NCI-H187 (cell line): ENCODE results near the gene FBXL2.

Experiments
- DNase-seq, 2 experiments: peaks; one replicate each; lab custom pipeline; 2025; lab: John Stamatoyannopoulos, UW

Gene FBXL2, protein sequence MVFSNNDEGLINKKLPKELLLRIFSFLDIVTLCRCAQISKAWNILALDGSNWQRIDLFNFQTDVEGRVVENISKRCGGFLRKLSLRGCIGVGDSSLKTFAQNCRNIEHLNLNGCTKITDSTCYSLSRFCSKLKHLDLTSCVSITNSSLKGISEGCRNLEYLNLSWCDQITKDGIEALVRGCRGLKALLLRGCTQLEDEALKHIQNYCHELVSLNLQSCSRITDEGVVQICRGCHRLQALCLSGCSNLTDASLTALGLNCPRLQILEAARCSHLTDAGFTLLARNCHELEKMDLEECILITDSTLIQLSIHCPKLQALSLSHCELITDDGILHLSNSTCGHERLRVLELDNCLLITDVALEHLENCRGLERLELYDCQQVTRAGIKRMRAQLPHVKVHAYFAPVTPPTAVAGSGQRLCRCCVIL

DNA sequence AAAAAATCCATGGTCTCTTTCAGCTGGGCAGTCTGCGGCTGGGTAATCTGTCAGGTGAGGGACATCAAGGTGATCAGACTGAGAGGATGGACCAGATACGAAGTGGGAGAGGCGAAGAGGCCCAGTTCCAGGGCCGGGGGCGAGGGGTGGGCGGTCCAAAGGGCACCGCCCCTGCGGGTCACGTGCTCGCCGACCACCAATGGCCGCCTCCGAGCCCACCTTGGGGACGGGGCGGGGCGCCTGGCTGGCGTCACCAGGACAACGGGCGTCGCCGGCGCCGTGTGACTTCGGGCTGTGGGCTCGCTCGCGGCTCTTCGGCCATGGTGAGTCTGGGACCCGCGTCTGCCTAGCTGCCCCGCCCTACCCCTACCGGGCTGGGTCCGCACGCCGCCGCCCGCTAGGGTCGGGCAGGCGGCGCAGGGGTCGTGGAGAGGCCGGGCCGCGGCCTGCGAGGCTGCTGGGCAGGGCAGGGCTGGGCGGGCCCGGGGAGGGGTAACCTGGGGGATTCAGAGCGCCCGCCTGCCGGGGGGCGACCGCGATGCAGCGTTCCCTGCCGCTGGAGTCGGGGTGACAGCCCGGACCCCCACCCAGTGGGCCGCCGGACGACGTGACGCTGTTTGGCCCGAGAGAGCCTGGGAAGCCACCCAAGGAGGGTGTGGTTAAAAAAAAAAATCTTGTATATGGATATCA is at the start of gene FBXL2:
TSS of gene FBXL2 (plus strand) at position 250 of the 690 bp plus-strand sequence. CDS start at position 321, 71 bp downstream.
- DNase-seq: peak; percentile 29 to 31

DNA sequence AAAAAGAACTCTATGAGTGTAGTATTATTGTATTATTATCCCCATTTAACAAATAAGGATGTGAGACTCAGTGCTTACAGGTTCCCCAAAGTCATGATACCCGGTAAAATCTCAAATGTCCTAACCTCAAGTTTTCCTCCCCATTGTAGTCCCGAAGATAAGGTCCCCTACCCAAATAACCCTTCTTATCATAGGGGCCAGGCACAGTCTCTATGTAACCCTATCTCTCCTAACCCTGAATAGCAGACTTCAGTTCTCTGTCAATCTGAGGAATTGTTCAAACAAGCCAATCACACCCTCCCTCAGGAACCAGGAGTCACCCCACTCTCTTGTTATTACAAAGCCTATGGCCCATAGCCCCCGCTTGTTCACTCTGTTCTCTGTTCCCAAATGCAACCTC is 48.2 kb upstream of the FBXL2 start:
- no peak for DNase-seq

DNA sequence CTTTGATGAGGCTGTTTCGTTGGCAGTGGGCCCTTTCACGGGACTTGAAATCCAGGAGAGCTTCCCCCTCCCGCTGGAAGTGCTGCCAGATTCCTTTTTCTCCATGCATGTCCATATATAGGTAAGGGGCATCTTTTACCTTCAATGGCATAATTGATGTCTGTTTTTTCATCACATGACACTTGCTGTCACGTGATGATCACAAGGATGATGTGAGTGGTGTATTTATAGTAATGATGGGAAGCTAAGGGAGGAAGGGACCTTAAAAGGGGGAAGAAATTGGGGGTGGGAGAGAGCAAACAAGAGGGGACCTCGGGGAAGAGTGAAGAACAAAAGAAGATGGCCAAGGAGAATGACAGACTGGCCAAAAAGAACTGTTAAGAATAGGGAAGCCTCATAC is 47.3 kb upstream of the FBXL2 start:
- DNase-seq: no peak

DNA sequence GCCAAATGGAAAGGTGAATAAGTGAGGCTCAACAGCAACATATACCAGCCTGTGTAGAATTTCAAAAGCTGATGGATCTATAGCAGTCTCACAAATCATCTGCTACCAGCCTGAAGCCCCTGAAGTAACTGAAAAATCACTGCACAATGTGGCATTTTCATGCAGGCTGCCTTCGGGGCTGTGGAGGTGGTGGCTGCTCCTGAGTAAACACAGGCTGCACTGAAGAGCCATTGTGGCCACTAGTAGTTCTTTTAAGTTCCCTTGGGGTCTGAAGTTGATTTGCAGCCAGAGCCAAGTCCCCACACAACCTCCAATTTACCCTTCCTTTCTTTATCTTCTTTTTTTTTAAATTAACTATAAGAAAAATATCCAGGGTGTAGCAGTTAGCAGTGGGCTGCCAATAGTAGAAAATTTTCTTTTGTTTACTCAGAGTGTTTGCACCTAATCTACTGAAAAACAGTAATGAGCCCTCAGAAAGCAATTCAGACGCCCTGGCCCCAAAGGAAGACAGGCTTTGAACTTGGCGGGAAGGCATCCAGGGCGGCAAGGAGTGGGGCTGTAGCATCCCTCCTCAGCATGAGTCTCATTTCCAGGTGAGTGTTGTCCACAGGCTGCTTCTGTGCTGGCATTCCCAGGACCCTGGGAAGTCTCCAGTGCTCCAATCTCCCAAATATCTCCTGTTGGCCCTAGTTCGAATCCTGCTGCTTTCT is 45.3 kb upstream of the FBXL2 start:
- DNase-seq: peak; percentile 19 to 29

DNA sequence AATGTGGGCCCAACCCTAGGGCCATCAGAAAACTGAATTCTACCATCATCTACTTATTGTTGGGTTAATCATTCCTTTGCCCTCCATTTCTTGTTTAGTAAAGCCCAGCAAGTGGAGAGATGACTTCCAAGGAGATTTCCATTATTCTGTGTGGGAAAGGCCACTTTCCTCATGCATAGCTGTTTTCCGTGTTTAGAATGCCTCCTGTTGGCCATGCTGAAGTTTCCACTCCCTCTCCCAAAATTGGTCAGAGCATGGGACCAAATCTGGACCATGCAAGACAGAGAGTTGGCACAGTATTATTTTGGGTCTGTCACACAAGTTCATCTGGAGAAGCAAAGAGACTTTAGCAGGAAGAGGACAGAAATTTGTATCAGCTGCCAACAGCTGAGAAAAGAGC is 43.4 kb upstream of the FBXL2 start:
- DNase-seq: no peak

DNA sequence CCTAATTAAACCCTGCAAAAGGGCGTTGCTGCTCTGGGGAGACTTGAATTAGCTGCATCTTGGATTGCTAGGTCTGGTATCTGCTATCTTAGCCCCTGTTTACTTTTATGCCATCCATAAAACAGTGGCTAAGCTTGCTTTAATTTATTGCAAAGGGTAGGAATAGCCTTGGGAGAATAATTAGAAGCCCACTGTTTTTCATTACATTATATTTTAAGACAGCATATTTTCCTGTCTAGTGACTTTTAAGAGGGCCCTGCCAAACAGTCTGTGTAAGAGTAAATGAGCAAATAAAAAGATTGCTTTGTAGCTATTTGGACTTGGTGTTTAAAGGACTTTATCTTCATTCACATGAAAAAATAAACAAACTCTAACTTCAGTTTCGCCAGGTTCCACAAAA is 41.2 kb upstream of the FBXL2 start:
- DNase-seq: no peak

DNA sequence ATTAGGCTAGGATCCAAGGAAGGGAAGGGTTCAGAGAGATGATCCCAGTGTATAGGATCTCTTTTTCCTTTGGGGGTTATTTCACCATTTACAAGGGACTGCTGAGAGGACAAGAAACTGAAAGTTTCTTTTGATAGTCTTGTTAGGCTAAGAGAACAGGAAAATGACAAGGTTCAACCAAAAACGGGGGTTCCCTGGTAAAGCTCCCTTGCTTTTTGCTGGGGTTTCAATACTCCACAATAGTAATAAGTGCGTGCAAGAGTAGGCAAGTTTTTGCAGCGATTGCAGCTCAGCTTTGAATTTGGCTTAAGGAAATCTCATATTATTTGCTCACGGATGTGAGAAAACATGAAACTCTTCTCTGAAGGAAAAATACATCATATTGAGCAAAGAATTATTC is 39.8 kb upstream of the FBXL2 start:
- no peak for DNase-seq

DNA sequence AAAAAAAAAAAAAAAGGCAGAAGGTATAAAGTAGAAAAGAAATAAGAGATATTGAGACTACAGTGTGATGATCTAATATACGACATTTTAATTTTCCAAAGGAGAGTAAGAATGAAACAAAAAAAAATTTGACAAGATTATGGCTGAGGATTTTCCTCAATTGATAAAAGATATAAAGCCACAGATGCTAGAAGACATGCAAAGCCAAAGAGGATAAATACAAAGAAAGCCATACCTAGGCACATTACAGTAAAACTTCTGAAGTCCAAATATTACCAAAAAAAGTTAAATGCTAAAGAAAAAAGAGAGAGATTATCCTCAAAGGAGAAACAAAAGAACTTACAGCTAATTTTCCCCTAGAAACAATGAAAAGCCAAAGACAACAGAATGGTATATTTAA is 38.3 kb upstream of the FBXL2 start:
- no peak for DNase-seq

DNA sequence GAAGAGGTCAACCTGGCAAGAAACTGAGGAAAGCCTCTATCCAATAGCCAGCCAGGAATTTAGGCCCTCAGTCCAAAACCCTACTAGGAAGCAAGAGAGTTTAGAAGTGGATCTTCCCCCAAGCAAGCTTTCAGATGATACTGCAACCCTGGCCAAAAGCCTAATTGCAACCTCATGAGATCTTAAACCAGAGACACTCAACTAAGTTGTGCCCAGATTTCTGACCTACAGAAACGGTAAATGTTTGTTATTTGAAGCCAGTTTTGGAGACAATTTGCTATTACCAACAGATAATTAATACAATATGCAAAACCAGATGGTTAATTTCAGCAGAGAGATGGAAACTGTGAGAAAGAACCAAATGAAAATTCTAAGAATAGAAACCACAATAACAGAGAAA is 37.0 kb upstream of the FBXL2 start:
- DNase-seq: no peak

DNA sequence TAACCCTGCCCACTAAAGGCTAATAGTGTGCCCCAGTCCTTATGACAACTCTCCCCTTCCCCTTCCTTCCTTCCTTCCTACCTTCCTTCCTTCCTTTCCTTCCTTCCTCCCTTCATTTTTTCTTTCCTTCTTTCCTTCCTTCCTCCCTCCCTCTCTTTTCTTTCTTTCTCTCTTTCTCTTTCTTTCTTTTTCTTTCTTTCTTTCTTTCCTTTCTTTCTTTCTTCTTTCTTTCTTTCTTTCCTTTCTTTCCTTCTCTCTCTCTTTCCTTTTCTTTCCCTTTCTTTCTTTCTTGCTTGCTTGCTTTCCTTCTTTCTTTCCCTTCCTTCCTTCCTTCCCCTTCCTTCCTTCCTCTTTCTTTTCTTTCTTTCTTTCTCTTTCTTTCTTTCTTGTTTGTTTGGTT is 30.5 kb upstream of the FBXL2 start:
- no peak for DNase-seq

DNA sequence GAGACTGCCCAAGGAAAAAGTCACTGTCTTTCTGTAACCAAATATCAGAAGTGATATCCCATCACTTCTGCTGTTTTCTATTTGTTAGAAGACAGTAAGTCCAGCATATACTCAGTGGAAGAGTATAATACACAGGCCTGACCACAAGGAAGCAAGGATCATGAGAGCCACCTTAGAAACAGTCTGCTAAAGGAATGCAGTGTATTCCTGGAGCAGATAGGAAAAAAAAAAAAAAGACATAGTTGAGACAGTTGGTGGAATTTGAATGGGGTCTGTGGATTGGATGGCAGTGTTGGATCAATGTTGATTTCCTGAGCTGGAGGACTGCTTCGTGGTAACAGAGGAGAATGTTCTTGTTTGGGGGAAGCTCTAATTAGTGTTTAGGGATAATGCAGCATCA is 26.5 kb upstream of the FBXL2 start:
- no peak for DNase-seq

DNA sequence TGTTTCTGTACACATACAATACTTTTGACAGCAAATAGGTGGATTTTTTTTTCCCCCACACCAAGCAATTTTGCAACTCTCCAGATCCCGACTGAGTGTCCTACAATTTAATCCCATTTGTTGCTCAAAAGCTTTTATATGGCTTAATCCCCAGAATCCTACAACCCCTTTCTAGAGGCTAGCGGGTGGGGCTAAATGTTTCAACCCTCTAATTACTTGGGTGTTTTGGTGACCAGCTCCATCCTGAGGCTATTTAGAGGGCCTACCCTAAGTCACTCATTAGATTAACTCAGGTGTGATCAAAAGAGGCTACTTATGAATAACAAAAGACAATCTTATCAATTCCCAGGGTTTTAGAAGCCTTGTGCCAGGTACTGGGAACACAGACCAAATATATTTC is 21.0 kb upstream of the FBXL2 start:
- DNase-seq: no peak

DNA sequence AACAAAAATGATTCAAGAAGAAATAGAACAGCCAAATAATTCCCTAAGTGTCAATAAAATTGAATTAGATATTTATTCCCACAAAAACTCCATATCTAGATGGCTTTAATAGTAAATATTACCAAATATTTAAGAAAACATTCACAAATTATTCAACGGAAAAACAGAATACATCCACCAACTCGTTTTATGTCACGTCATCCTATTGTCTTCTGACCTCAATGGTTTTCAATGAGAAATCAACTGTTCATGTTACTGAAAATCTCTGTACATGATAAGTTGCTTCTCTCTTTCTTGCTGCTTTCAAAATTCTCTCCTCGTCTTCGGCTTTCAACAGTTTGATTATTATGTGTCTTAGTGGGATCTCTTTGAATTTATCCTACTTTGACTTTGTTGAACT is 17.1 kb upstream of the FBXL2 start:
- DNase-seq: no peak

DNA sequence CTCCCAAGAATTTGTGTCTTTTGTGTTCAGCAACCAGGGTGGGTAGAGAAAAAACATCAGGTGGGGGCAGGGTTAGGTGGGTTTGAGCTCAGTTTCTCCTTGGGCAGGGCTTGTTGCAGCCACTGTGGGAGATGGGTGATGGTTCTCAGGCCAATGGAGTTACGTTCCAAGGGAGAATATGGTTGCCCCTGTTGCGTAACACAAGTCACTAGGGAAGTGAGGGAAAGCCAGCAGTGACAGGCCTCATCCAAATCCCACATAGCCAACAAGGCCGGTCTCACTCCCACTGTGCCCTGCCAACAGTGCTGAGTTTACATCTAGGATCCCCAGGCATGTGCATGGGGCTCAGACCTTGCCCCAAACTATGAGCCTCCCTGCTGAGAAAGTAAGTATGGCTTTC is 7.9 kb upstream of the FBXL2 start:
- DNase-seq: no peak

DNA sequence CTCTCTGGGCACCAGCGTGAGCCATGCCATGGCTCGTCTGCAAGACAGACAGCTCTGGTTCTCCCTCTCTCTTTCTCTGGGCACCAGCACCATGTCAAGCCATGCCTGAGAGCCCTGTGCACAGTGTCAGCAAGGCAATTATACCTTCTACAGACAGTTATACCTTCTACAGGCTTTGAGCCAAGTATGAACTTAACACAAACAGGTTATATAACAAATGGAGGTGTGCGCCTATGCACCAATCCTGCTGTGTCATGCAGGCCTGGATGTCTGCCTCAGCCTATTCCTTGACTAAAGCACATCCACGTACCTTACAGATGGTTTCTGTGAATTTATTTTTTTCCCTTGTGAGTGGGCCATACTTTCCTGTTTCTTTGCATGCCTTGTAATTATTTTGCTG is 5.9 kb upstream of the FBXL2 start:
- no peak for DNase-seq

DNA sequence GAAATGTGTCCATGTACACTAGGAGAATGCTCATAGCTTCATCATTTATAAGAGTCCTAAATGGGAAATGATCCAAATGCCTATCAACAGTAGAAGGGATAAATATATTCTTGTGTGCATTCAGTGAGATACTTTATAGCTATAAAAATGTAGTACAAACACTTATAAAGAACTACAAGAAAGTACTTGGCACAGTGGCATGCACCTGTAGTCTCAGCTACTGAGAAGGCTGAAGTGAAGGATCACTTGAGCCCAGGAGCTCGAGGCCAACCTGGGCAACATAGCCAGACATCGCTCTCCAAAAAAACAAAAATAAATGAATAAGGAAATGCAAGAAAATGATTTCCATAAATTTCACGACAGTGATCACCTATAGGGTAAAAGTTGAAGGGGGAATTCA is 3.6 kb upstream of the FBXL2 start:
- no peak for DNase-seq

DNA sequence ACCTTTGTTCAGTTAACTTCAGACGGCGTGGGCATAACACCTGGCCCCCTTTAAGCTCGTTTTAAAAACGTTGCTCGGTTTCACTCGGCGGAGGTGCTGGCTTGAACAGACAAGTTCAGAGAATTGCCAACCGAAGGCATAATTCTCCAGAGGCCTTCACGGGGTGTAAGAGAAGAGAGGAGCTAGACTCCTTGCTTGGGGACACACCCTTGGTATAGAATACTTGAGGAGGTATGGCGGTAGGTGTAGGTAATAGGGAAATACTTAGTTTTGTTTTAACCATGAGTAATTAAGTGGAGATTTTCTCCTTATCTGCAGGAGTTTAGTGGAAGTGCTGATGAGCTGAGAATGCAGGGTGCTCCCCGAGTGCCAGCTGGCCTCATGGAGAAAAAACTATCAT is 921 bp downstream of the FBXL2 start:
- no peak for DNase-seq

DNA sequence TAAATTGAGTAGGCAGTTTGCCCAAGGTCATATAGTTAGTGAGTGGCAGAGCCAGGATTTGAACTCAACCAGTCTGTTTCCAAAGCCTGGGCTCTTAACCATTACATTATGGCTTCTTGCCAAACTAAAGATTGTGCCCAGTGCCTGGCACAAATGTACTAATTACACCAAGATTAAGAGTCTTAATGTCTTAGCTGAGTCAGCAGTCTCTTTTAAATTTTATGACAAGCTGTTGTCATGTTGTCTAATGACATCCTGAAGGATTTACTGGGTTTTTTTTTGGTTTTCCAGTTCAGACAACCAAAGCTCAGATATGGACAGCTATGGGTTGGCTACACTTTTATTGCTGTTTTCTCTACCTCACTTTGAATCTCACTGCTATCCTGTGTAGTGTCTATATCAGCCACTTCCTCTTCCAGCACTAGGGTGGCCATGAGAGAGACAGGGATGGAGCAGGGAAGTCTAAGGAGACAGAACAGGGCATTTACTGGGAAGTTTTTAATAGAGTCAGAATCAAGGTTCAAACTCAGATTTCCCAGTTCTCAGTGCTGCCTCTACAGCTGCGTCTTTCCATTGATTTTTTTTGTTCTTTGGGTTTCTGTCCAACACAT is 10.5 kb downstream of the FBXL2 start:
- no peak for DNase-seq

DNA sequence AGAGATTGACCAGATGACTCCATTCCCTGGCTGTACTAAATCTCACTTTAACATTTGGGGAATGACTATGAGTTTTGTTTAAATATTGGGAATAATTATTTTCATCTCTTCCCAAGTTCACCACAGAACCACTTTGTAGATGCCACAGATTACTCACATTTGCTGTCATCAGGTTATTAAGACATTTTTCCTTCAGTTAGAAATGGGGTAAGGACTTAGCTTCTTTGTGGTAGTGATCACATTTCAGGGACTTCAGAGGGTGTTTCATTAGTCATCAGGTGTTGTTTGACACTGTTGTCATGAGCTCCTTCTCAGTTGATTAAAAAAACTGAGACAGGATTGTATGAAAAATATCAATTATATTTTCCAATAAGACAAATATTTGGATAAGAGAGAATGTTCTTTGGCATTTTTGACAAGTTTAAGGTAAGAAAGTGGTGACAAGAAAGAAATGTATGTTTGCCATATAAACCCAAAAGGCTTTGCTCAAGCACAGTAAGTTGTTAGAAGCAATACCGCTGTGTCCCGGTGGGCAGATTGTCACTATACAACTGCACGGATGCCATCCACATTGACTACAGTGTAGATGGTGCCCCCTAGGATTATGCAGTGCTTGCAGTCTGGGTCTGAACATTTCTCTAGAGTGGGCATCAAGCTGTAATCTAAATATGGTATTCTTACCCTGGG is 22.3 kb downstream of the FBXL2 start:
- no peak for DNase-seq

DNA sequence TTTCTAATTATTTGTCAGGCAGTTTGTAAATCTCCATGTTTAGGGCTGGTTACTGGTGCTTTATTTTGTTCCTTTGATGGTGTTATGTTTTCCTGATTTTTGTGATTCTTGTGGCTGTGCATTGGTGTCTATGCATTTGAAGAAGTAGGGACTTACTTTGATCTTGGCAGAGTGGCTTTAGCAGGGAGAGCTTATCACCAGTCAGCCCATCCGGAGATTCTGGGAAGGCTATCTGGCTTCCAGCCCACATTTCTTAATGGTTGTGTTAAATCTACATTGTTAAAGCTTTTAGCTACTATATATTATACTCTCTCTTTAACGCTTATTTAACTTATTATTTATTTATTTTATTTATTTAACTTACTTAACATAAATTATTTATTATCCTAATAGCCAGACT is 35.1 kb downstream of the FBXL2 start:
- no peak for DNase-seq

DNA sequence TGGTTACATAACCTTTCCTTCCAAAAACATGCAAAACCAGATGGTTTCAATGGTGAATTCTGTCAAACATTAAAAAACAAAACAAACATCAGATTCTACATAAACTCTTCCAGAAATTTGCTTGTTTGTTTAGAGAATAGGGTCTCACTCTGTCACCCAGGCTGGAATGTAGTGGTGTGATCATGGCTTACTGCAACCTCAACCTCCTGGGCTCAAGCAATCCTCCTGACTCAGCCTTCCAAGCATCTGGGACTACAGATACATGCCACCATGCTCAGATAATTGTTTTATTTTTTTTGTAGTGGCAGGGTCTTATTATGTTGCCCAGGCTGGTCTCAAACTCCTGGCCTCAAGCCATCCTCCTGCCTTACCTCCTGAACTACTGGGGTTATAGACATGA is 36.1 kb downstream of the FBXL2 start:
- no peak for DNase-seq

DNA sequence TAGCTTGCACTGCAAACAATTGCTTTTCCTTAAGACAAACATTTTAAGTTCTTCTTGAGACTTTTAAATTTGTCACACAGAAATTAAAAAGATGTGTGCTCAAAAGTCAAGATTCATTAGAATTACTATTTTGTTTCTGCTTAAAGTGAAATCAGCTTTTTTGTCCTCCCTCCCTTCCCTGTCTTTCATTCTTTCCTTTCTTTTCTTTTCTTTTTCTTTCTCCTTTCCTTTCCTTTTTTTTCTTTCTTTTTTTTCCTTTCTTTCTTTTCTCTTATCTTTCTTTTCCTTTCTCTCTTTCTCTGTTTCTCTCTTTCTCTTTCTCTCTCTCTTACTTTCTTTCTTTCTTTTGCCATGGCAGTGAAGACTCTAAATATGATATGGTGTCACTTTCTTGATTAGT is 37.8 kb downstream of the FBXL2 start:
- no peak for DNase-seq
